ENCODE results near the gene CCR5AS.
"Not testable (repeated sequence)": the region's sequence is repeated elsewhere in the genome, so short reads cannot be mapped to it uniquely, and the experiment has no call there.

Gene CCR5AS

DNA sequence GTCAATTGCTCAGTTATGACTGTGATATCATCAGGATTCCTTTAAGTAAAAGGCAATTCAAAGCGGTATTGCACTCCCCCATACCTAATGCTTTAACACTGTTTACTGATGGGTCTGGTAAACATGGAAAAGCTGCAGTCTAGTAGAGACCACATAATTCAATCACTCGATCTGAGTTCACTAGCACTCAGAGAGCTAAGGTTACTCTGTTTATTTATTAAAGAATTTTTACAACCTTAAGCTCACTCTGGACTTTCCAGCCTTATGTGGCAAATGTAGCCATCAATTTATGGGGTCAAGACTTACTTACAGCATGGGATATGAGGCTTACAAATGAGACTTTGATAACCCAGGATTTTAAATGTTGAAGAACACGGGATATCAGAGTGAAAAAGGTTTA, 71.3 kb downstream of the CCR5AS start:
- H3K27me3 ChIP-seq (ENCODE audit: low read depth), result no peaks in the 10 kb centered on the region
- no peak overlapping the region for H3K4me3 ChIP-seq
- H3K4me1 ChIP-seq, result no peaks in the 10 kb centered on the region
- in situ Hi-C loops (cut with MboI; ENCODE audit: low sequenced_read_pairs), result no loop called here
- no peak for DNase-seq (ENCODE audit: low spot score in 2 of 2)
- H3K9me3 ChIP-seq, result no peaks in the 10 kb centered on the region
- no peaks in the 10 kb centered on the region for H3K36me3 ChIP-seq (replicated peaks)

DNA sequence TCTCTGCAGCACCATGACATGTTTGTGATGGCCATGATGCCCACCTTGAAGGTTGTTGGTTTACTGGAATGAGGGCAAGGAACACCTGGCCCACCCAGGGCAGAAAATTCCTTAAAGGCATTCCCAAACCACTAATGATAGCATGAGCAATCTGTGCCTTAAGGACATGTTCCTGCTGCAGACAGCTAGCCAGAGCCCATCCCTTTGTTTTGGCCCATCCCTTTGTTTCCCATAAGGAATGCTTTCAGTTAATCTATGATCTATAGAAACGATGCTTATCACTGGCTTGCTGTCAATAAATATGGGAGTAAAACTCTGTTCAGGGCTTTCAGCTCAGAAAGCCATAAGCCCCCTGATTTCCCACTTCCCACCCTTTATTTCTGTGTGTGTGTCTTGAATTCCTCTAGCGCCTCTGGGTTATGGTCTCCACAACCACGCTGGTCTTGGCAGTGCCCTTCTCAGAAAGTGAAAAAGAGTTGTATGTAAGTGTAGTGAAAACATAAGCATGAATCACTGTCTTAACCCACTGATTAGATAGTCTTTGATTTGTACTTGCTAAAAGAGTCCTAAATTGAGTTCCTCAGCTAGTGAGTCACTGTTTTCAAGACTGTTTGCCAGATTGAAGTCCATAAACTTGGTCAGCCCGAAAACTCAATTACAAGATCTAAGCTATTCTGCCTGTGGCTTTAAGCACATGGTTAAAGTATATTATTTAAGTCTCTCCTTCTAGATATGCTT, 72.0 kb downstream of the CCR5AS start:
- no peak overlapping the region for H3K4me3 ChIP-seq
- no peaks in the 10 kb centered on the region for H3K4me1 ChIP-seq
- in situ Hi-C loops (cut with MboI; ENCODE audit: low sequenced_read_pairs), result no loop called here
- no peaks in the 10 kb centered on the region for H3K27me3 ChIP-seq (ENCODE audit: low read depth)
- no peaks in the 10 kb centered on the region for H3K9me3 ChIP-seq
- no peaks in the 10 kb centered on the region for H3K36me3 ChIP-seq (replicated peaks)
- DNase-seq (ENCODE audit: low spot score in 2 of 2), result no peak

DNA sequence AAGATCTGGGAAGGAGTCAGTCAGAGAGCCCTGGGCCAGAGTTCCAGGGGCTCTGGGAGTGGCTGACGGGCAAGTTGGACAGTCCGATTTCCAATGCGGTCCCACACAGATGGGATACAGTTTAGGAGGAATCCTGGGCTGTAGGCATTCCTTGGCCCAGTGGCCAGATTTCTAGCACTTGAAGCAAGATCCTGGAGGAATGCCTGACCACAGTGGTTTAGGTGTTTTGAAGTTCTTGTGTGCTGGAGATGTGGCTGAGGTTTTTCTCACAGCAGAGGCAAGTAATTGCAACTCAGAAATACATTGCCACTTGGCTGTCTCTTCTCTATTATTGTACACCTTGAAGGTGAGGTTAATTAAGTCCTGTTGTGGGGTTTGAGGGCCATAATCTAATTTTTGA, 76.2 kb downstream of the CCR5AS start:
- H3K4me1 ChIP-seq; H3K27me3 ChIP-seq (ENCODE audit: low read depth); in situ Hi-C loops (cut with MboI; ENCODE audit: low sequenced_read_pairs); DNase-seq (ENCODE audit: low spot score in 2 of 2); H3K36me3 ChIP-seq (replicated peaks); H3K4me3 ChIP-seq; H3K9me3 ChIP-seq: not testable (repeated sequence)

DNA sequence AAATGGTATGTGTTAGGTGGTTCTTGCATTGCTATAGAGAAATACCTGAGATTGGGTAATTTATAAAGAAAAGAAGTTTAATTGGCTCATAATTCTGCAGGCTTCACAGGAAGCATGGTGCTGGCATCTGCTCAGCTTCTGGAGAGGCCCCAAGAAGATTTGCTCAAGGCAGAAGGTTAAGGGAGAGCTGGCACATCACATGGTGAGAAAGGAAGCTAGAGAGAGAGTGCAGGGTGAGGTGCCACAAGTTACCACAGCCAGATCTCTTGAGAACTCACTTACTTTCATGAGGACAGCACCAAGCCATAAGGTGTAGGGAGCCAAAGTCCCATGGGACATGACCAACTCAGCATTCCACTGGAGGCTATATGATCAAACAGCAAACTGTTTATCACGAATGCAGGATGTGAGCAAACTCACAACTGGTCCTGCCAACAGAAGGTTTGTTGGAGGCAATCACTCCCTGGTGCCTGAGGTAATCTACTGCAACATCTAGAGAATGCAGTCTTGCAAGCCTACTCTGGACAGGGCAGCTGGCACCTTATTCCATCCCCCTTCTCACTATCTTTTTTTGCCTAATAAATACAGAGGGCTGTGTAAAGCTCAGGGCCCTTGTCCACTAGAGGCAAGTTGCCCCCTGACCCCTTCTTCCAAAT, 81.1 kb downstream of the CCR5AS start:
- Histone ChIP-seq H3K36me3 (replicated peaks) (no peaks in the 10 kb centered on the region), H3K27me3 (ENCODE audit: low read depth) (no peaks in the 10 kb centered on the region), H3K9me3 (no peaks in the 10 kb centered on the region), H3K4me1 (no peaks in the 10 kb centered on the region), H3K4me3 (no peak overlapping the region)
- no peak for DNase-seq (ENCODE audit: low spot score in 2 of 2)
- in situ Hi-C loops (cut with MboI; ENCODE audit: low sequenced_read_pairs), result no loop called here

DNA sequence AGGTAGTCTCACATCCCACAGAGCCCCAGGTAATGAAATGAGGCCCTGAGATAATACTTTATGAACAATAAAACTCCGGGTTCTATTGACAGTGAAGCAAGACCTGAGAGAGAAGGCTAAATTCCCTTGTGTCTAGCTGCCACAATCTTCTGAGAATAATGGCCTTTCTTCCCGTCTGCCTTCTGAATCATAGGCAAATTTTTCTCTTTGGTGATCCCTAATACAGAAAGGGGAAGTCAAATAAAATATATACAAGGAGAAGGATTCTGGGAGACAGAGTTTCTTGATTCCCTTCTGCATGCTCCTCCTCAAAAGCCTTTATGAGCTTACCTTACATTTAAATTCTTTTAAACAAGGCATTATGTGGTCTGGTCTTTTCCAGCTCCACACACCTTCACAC, 82.8 kb downstream of the CCR5AS start:
- H3K4me3 ChIP-seq, result no peak overlapping the region
- no peaks in the 10 kb centered on the region for H3K9me3 ChIP-seq
- in situ Hi-C loops (cut with MboI; ENCODE audit: low sequenced_read_pairs), result no loop called here
- H3K27me3 ChIP-seq (ENCODE audit: low read depth), result no peaks in the 10 kb centered on the region
- no peaks in the 10 kb centered on the region for H3K4me1 ChIP-seq
- no peaks in the 10 kb centered on the region for H3K36me3 ChIP-seq (replicated peaks)
- no peak for DNase-seq (ENCODE audit: low spot score in 2 of 2)

DNA sequence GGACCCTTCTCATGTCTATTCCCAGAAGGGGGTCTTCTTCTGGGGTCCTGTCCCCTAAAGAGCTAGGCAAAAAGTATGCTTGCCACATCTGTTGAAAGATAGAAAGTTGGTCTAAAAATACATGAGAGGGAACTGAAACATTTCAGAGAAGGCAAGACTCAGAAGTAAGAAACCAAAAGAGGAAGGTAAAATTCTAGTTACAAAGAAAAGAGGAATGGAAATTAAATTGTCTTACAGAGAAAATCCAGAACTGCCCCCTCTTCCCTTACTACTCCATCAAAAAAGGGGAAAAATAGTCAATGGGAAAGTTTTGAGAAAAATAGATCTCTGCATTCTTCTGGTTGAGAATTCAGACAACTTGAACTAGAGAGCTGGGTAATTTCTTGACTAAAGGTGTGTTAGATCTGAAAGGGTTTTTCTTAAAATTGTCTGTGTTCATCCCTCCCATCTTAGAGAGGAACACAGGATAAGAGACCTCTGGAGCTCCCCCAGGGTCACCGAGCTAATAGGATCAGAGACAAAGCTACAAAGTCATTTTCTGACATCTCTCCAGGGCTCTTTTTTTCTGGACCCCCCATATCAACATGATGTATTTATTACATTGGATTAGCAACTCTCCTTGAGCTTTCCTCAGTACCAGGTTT, 85.3 kb downstream of the CCR5AS start:
- Histone ChIP-seq H3K4me3 (no peak overlapping the region), H3K9me3 (no peaks in the 10 kb centered on the region), H3K4me1 (no peaks in the 10 kb centered on the region), H3K36me3 (replicated peaks) (no peaks in the 10 kb centered on the region), H3K27me3 (ENCODE audit: low read depth) (no peaks in the 10 kb centered on the region)
- in situ Hi-C loops (cut with MboI; ENCODE audit: low sequenced_read_pairs), result no loop called here
- DNase-seq (ENCODE audit: low spot score in 2 of 2), result no peak

DNA sequence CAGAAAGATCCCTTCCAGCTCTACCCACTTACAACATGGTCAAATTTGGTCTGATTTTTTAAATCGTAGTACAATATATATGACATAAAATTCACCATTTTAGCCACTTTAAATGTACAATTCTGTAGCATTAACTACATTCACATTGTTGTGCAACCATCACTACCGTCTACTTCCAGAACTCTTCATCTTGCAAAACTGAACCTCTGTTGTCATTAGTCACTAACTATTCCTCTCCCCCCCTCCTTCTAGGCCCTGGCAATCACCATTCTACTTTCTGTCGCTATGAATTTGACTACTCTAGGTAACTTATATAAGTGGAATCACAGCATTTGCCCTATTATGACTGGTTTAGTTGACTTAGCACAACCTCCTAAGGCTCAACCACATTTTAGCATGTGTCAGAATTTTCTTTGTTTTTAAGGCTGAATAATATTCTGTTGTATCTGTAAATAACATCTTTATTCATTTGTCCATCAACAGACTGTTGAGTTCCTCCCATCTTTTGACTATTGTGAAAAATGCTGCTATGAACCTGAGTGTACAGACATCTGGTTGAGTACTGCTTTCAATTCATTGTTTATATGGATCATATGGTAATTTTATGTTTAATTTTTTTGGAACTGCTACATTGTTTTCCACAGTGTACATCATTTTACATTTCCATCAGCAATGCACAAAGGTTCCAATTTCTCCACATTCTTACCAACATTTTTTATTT, 88.5 kb downstream of the CCR5AS start:
- Histone ChIP-seq H3K36me3 (replicated peaks) (no peaks in the 10 kb centered on the region), H3K27me3 (ENCODE audit: low read depth) (no peaks in the 10 kb centered on the region), H3K9me3 (no peaks in the 10 kb centered on the region), H3K4me1 (no peaks in the 10 kb centered on the region), H3K4me3 (no peak overlapping the region)
- in situ Hi-C loops (cut with MboI; ENCODE audit: low sequenced_read_pairs), result no loop called here
- DNase-seq (ENCODE audit: low spot score in 2 of 2), result no peak

DNA sequence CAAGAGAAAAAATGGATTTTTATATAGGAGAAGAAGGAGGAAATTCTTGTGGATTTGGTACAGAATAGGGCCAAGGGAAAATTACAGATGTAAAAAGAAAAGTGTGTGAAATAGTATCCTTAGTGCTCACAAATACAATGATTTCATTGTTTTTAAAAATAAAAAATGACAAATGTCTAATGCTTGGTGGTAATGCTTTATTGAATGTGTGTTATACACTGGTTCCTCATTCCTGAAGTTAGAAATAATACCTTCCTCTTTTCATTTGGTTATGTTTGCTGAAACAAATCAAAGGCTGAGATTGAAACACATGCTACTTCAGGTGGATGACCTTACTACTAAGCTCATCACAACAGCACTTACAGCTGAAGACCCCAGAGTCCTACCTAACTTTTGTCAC, 90.7 kb downstream of the CCR5AS start:
- Histone ChIP-seq H3K36me3 (replicated peaks) (no peaks in the 10 kb centered on the region), H3K27me3 (ENCODE audit: low read depth) (no peaks in the 10 kb centered on the region), H3K4me1 (no peaks in the 10 kb centered on the region), H3K9me3 (no peaks in the 10 kb centered on the region), H3K4me3 (no peak overlapping the region)
- DNase-seq (ENCODE audit: low spot score in 2 of 2), result no peak
- in situ Hi-C loops (cut with MboI; ENCODE audit: low sequenced_read_pairs), result no loop called here

DNA sequence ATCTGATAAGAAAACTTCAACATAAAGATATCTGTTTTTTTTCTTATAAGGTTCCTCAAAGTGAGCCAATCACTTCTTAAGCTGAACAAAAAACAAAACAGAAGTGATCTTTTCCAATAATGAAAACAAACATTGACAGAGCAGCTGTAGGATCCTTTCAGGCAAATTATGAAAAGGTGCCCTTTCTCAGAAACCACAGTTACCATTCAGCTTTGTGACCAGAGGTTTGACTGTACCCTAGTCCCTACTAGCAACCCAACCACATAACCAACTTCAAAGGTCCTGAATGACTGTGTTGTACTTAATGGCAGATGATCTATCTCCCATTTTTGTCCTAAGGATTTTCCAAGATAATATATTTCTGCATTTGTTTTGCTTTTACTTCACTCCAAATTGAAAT, 92.3 kb downstream of the CCR5AS start:
- Histone ChIP-seq H3K4me1 (no peaks in the 10 kb centered on the region), H3K36me3 (replicated peaks) (no peaks in the 10 kb centered on the region), H3K9me3 (no peaks in the 10 kb centered on the region), H3K27me3 (ENCODE audit: low read depth) (no peaks in the 10 kb centered on the region), H3K4me3 (no peak overlapping the region)
- in situ Hi-C loops (cut with MboI; ENCODE audit: low sequenced_read_pairs), result no loop called here
- DNase-seq (ENCODE audit: low spot score in 2 of 2), result no peak
